AG04449 (cell line): ENCODE data around the gene ENTPD2.
A peak's percentile ranks its signal among the peaks of the same experiment; 100 is the strongest.

Experiments used
- CTCF ChIA-PET: fragments of 350-600 bp; formaldehyde crosslinking; extraction: SDS; loops from one replicate; lab custom pipeline; 2021; ENCODE audit warnings: antibody characterized with exemption; lab: Yijun Ruan, JAX
- POLR2A ChIA-PET: fragments of 400-600, 350-600 bp; formaldehyde crosslinking; extraction: SDS; loops from one replicate; lab custom pipeline; 2020; ENCODE audit warnings: antibody characterized with exemption, inconsistent platforms; lab: Yijun Ruan, JAX
- DNase-seq: peaks from one replicate; pipeline ENCODE4 v3.0.0-alpha.2; 2010; ENCODE audit warnings: low read depth, low spot score
- H3K4me3 ChIP-seq: 2 replicates; pipeline ENCODE4 v1.5.1; 2011; ENCODE audit warnings: low read depth, mild to moderate bottlenecking, control low read depth, low read length
- CTCF ChIP-seq: IDR thresholded peaks from one replicate; pipeline ENCODE4 v1.5.1; 2011; ENCODE audit warnings: mild to moderate bottlenecking, moderate library complexity, low read length, control low read depth, inconsistent platforms; ENCODE audit not compliant: insufficient read depth; ENCODE audit errors: missing control alignments

ENTPD2 gene

GRCh38 chr9:137044502-137045177 lies 9.2 kb downstream of the ENTPD2 start:
- no peak for DNase-seq
- H3K4me3 ChIP-seq = peak overlapping the region; percentile 65
- ChIA-PET POLR2A (no interaction called here), CTCF (interaction anchor here (0.6 to 2.6 kb wide), 13 partner anchors 8 to 192 kb away, joined by 3 to 36 read pairs (median 4); partner anchors contain the start of genes ABCA2, FUT7, RNF224 and SAPCD2)
- no peak for TF ChIP-seq CTCF

DNA sequence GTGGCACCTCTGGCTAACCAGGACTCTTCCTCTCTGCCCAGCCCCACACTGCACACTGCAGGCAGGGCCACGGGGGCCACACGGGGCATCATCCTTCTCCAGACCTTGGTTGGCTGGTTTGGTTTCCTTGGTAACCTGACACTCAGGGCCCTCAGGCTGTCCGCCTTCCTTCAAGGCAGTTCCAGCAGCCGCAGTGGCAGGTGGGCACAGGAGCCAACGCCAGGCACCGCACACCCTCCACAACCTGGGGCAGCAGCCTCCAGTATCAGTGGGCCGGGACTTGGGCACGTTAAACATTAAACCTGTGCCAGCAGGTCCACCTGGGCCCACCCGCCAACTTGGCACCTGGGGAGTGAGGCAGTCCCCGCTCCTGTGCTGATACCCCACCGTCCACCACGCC lies 9.8 kb downstream of the ENTPD2 start:
- no peak for TF ChIP-seq CTCF
- no peak overlapping the region for H3K4me3 ChIP-seq
- DNase-seq = no peak
- ChIA-PET POLR2A (no interaction called here), CTCF (interaction anchor here (0.6 to 2.6 kb wide), 10 partner anchors 9 to 96 kb away, joined by 3 to 36 read pairs (median 6); partner anchors contain the start of genes ABCA2, FUT7 and SAPCD2)

DNA sequence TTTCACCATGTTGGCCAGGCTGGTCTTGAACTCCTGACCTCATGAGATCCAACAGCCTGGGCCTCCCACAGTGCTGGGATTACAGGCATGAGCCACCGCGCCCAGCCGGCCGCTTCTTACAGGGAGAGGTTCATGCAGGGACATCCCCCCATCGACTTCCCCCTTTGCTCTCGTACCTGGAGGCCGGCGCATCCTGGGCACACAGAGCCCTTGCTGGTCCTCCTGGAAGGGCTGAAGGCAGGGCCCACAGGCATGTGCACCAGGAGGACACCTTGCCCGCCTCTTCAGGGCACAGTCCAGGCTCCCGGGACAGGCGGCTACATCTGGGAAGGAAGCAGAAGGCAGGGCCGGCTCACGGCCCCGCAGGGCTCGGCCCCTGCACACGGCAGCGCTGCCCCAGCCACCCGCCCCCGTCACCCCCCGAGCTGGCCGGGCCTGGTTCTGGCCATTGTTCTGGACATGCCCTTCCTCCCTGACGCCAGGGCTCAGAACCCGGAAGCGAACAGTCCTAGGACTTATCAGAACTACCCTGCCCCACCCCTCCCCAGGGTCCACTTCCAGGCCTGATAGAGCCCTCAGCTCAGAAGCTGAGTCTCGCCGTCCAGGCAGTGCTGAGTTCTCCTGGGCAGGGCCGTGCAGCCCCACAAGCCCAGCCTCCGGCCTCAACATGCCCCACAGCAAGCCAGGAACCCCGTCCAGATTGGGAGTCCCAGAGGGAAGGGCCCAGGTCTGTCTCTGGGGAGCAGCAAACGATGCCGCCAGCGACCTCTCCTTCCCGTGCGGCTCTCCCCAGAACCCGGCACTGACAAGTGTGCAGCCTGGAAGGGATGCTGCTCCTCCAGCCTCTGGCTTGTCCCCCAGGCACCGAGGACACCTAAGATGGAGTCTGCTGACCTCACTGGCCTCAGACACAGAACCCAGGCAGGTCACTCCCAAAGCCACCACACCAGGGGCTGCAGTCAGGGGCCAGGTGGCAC lies 10.8 kb downstream of the ENTPD2 start:
- ChIA-PET CTCF (interaction anchor here (0.6 to 4.4 kb wide), 8 partner anchors 8 to 24 kb away, joined by 3 to 36 read pairs (median 6); partner anchors contain the start of genes ABCA2 and FUT7), POLR2A (no interaction called here)
- no peak for TF ChIP-seq CTCF
- DNase-seq = no peak
- H3K4me3 ChIP-seq = no peak overlapping the region

- H3K4me3 ChIP-seq = no peak overlapping the region
- POLR2A ChIA-PET = no interaction called here
- TF ChIP-seq CTCF = no peak
- no peak for DNase-seq
- CTCF ChIA-PET = interaction anchor here (0.8 to 4.4 kb wide), 3 partner anchors 10 to 23 kb away, joined by 3 to 26 read pairs (median 5); partner anchors contain the start of gene FUT7
These were observed 12.7 kb downstream of the ENTPD2 start for GRCh38 chr9:137041124-137041523.

DNA sequence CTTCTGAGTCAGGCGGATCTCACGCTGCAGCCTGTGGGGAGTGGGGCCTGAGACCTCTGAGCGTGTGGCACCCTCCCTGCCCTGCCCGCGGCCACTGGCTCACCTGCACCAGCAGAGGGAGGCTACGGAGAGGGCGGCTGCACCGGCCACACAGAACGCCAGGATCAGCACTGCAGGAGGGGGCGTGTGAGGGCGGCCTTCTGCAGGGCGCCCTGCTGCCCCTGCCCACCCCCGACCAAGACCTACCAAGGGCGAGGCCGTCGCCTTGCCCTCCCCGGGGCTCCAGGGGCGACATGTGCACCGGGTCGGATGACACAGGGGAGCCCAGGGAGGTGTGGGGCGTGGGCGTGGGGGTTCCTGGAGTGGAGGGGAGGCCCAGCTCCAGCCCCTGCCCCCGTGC lies 13.3 kb downstream of the ENTPD2 start:
- CTCF ChIA-PET = interaction anchor here (0.8 to 4.4 kb wide), 3 partner anchors 9 to 23 kb away, joined by 3 to 26 read pairs (median 5); partner anchors contain the start of gene FUT7

More for the DNA sequence above, 13.3 kb downstream of the ENTPD2 start:
- DNase-seq = no peak
- POLR2A ChIA-PET = no interaction called here
- TF ChIP-seq CTCF = no peak
- no peak overlapping the region for H3K4me3 ChIP-seq
